Omental fat pad (tissue), 4 donors: ENCODE measurements around the gene SORCS2. TPM values are rescaled to one million over a fixed set of nuclear protein-coding genes. Genes with fewer than 3 reads are reported as not detected.

Source experiments
- ATAC-seq: fragments of 150-250 bp; one replicate; pipeline ENCODE4 v1.9.1; 2016; ENCODE audit warnings: mild to moderate bottlenecking, moderate library complexity; ENCODE audit not compliant: low FRiP score
- DNase-seq: peaks from one replicate; pipeline ENCODE4 v3.0.0-alpha.2; 2019; ENCODE audit warnings: low spot score
- CTCF ChIP-seq, 3 donors: fragments of 450-650 bp; IDR thresholded peaks; one replicate each; pipeline ENCODE4 v1.5.1; 2016 to 2017; ENCODE audit warnings: antibody characterized with exemption in 3 of 3, mild to moderate bottlenecking in 3 of 3, moderate library complexity in 2 of 3
- total RNA-seq, 4 donors: library from RNA; depleted of rRNA; stranded (reverse); fragments of >200 nt; gene quantifications; one replicate each; pipeline ENCODE4 v1.1.0, GENCODE V29; 2016

The SORCS2 gene
- total RNA-seq, 4 donors from 2014 or later = 0.63 to 4.6 (median 1.2) TPM

- no peak for TF ChIP-seq CTCF (IDR thresholded peaks at IDR 0.05)
- ATAC-seq = no peak
- no peak for DNase-seq
Observed at GRCh38 chr4:7753931-7754465, 561.7 kb downstream of the SORCS2 start.

- ATAC-seq = no peak
- DNase-seq = no peak
- no peak for TF ChIP-seq CTCF (IDR thresholded peaks at IDR 0.05)
Observed at GRCh38 chr4:7754565-7755262, 562.4 kb downstream of the SORCS2 start.

GRCh38 chr4:7755561-7755960, 563.2 kb downstream of the SORCS2 start:
- no peak for ATAC-seq
- no peak for DNase-seq
- TF ChIP-seq CTCF (IDR thresholded peaks at IDR 0.05) = no peak

GRCh38 chr4:7756071-7756470, 563.7 kb downstream of the SORCS2 start:
- no peak for TF ChIP-seq CTCF (IDR thresholded peaks at IDR 0.05)
- ATAC-seq (no peak), DNase-seq (no peak)

- DNase-seq = no peak
- no peak for TF ChIP-seq CTCF (IDR thresholded peaks at IDR 0.05)
- no peak for ATAC-seq
Observed at GRCh38 chr4:7756561-7757355, 564.4 kb downstream of the SORCS2 start.

- ATAC-seq (no peak), DNase-seq (no peak)
- TF ChIP-seq CTCF (IDR thresholded peaks at IDR 0.05) = no peak
Observed at GRCh38 chr4:7757501-7758471, 565.4 kb downstream of the SORCS2 start.
